OCI-LY3 (cell line): Measurements from ENCODE around the gene AMDHD1.

Source experiments
- EZH2phosphoT487 ChIP-seq: fragments of 200-600 bp; shearing (Covaris generic); IDR thresholded peaks from 2 replicates; pipeline ENCODE4 v1.6.1; 2018; ENCODE audit warnings: antibody characterized with exemption, mixed run types, low read depth
- TF ChIP-seq, protein P1 (sequence below): fragments of 200-600, 300-600 bp; sonication (generic); IDR thresholded peaks from 2 replicates; pipeline ENCODE4 v1.5.1; 2014; ENCODE audit warnings: antibody characterized with exemption, low read length, low read depth

DNA sequence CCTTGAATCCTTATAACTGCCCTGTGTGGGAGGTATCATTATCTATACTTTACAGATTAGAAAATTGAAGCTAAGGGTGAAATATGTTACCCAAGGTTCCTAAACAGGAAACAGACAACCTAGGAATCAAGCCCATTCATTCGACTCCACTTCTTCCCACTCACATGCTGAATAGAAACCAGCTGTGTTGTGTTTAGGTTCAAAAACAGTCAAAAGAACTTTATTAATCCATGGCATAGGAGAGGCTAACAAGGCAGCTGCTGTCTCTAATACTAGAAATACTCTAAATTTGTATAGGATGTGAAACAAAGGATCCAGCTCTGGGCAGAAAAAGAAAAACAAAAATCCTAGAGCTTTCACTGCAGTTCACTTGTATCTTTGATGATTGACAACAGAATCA, 9.9 kb downstream of the AMDHD1 start:
- TF ChIP-seq, protein P1, sequence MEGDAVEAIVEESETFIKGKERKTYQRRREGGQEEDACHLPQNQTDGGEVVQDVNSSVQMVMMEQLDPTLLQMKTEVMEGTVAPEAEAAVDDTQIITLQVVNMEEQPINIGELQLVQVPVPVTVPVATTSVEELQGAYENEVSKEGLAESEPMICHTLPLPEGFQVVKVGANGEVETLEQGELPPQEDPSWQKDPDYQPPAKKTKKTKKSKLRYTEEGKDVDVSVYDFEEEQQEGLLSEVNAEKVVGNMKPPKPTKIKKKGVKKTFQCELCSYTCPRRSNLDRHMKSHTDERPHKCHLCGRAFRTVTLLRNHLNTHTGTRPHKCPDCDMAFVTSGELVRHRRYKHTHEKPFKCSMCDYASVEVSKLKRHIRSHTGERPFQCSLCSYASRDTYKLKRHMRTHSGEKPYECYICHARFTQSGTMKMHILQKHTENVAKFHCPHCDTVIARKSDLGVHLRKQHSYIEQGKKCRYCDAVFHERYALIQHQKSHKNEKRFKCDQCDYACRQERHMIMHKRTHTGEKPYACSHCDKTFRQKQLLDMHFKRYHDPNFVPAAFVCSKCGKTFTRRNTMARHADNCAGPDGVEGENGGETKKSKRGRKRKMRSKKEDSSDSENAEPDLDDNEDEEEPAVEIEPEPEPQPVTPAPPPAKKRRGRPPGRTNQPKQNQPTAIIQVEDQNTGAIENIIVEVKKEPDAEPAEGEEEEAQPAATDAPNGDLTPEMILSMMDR = no peak
- no peak for TF ChIP-seq EZH2phosphoT487
